IMR-90 (cell line): ENCODE measurements around the gene UNC13C. TPM values are rescaled to one million over a fixed set of nuclear protein-coding genes. Genes with fewer than 3 reads are reported as not detected.

Source experiments
- ATAC-seq: fragments of 200-7000 bp; cut with Tn5 transposase; 2 replicates; pipeline ENCODE4 v1.9.1; 2020; ENCODE audit warnings: low read depth, mild to moderate bottlenecking, moderate library complexity
- BruUV-seq: library from RNA; stranded (reverse); fragments of 400-500 nt; replicated peaks from 2 replicates; lab custom pipeline; 2021; lab: Mats Ljungman, UMichigan
- CTCF ChIA-PET: fragments of 300-600 bp; formaldehyde crosslinking; extraction: SDS; loops from one replicate; lab custom pipeline; 2021; ENCODE audit warnings: antibody characterized with exemption; lab: Yijun Ruan, JAX
- POLR2A ChIA-PET: fragments of 300-600 bp; sonication (Branson Sonifier 250); formaldehyde crosslinking; loops from one replicate; lab custom pipeline; 2022; ENCODE audit warnings: antibody characterized with exemption; ENCODE audit not compliant: unreplicated experiment; lab: Charles Lee
- DNase-seq: peaks from one replicate; pipeline ENCODE4 v3.0.0; 2013
- H2AFZ ChIP-seq: replicated peaks from 2 replicates; pipeline ENCODE3; 2013; ENCODE audit warnings: low read length, mild to moderate bottlenecking; ENCODE audit not compliant: poor library complexity
- H2AK5ac ChIP-seq: 2 replicates; pipeline ENCODE4 v1.6.1; 2013; ENCODE audit warnings: low read depth, low read length, inconsistent platforms
- H2AK9ac ChIP-seq: replicated peaks from 2 replicates; pipeline ENCODE3; 2013; ENCODE audit warnings: mild to moderate bottlenecking, low read depth, low read length, moderate library complexity; ENCODE audit not compliant: poor library complexity
- H2BK120ac ChIP-seq: 2 replicates; pipeline ENCODE4 v1.6.1; 2013; ENCODE audit warnings: low read depth, low read length, inconsistent platforms
- H2BK15ac ChIP-seq: 3 replicates; pipeline ENCODE4 v1.6.1; 2013; ENCODE audit warnings: low read depth, low read length, inconsistent platforms
- H2BK20ac ChIP-seq: 2 replicates; pipeline ENCODE4 v1.6.1; 2013; ENCODE audit warnings: low read depth, mild to moderate bottlenecking, inconsistent platforms, low read length, moderate library complexity
- H2BK5ac ChIP-seq: 2 replicates; pipeline ENCODE4 v1.6.1; 2013; ENCODE audit warnings: mild to moderate bottlenecking, low read depth, low read length, inconsistent platforms; ENCODE audit not compliant: poor library complexity, severe bottlenecking
- H3K14ac ChIP-seq: replicated peaks from 2 replicates; pipeline ENCODE4 v1.6.1; 2013; ENCODE audit warnings: low read depth, low read length, inconsistent platforms
- H3K18ac ChIP-seq: 2 replicates; pipeline ENCODE4 v1.6.1; 2013; ENCODE audit warnings: low read depth, low read length, control low read depth
- H3K23ac ChIP-seq: 2 replicates; pipeline ENCODE4 v1.6.1; 2013; ENCODE audit warnings: low read depth, low read length, inconsistent platforms
- H3K27ac ChIP-seq: 2 replicates; pipeline ENCODE4 v1.5.1; 2013; ENCODE audit warnings: mild to moderate bottlenecking, control low read depth, low read length; ENCODE audit not compliant: insufficient read depth
- H3K27me3 ChIP-seq: 2 replicates; pipeline ENCODE4 v1.6.1; 2013; ENCODE audit warnings: low read length; ENCODE audit not compliant: control insufficient read depth, insufficient read depth
- H3K36me3 ChIP-seq: 2 replicates; pipeline ENCODE4 v1.6.1; 2013; ENCODE audit warnings: low read length, mixed read lengths; ENCODE audit not compliant: control insufficient read depth, insufficient read depth
- H3K4ac ChIP-seq: 2 replicates; pipeline ENCODE4 v1.6.1; 2013; ENCODE audit warnings: low read depth, low read length, inconsistent platforms
- H3K4me1 ChIP-seq: 2 replicates; pipeline ENCODE4 v1.6.1; 2013; ENCODE audit warnings: low read length, mixed read lengths; ENCODE audit not compliant: control insufficient read depth, insufficient read depth
- H3K4me2 ChIP-seq: 2 replicates; pipeline ENCODE4 v1.6.1; 2013; ENCODE audit warnings: low read depth, mild to moderate bottlenecking, control low read depth, low read length, moderate library complexity
- H3K4me3 ChIP-seq: 2 replicates; pipeline ENCODE4 v1.5.1; 2013; ENCODE audit warnings: low read depth, mild to moderate bottlenecking, control low read depth, low read length, moderate library complexity; ENCODE audit not compliant: insufficient read depth
- H3K56ac ChIP-seq: 2 replicates; pipeline ENCODE4 v1.6.1; 2013; ENCODE audit warnings: low read length, inconsistent platforms; ENCODE audit not compliant: insufficient read depth; ENCODE audit errors: extremely low read depth
- H3K79me1 ChIP-seq, 2 experiments: 2 replicates each; pipeline ENCODE4 v1.6.1; 2013; ENCODE audit warnings: low read length in 2 of 2, inconsistent platforms in 1 of 2, low read depth in 1 of 2
- H3K9ac ChIP-seq: 2 replicates; pipeline ENCODE4 v1.6.1; 2013; ENCODE audit warnings: low read depth, low read length, control low read depth
- H3K9me1 ChIP-seq: 2 replicates; pipeline ENCODE4 v1.6.1; 2013; ENCODE audit warnings: low read length, inconsistent platforms; ENCODE audit not compliant: insufficient read depth
- H3K9me3 ChIP-seq: 2 replicates; pipeline ENCODE4 v1.6.1; 2013; ENCODE audit warnings: low read length; ENCODE audit not compliant: control insufficient read depth, insufficient read depth
- H4K20me1 ChIP-seq: 2 replicates; pipeline ENCODE4 v1.6.1; 2013; ENCODE audit warnings: low read length, inconsistent platforms; ENCODE audit not compliant: insufficient read depth
- H4K5ac ChIP-seq: 2 replicates; pipeline ENCODE4 v1.6.1; 2013; ENCODE audit warnings: mild to moderate bottlenecking, low read depth, low read length, control low read depth
- H4K8ac ChIP-seq, 2 experiments: 2 replicates each; pipeline ENCODE4 v1.6.1; 2013; ENCODE audit warnings: low read depth in 2 of 2, low read length in 2 of 2, control low read depth in 1 of 2, inconsistent platforms in 1 of 2
- H4K91ac ChIP-seq: 2 replicates; pipeline ENCODE4 v1.6.1; 2013; ENCODE audit warnings: low read depth, low read length, inconsistent platforms; ENCODE audit not compliant: insufficient read depth
- CTCF ChIP-seq: conservative IDR thresholded peaks from 2 replicates; pipeline ENCODE4 v1.5.1; 2012; ENCODE audit warnings: mild to moderate bottlenecking, low read depth, low read length, improper control_type of control experiment
- FOS ChIP-seq: fragments of 150-350 bp; IDR thresholded peaks from 2 replicates; pipeline ENCODE4 v1.6.1; 2016; ENCODE audit warnings: low read depth, low read length
- MAZ ChIP-seq: IDR thresholded peaks from 2 replicates; pipeline ENCODE4 v1.6.1; 2012; ENCODE audit warnings: low read depth, mild to moderate bottlenecking, low read length, improper control_type of control experiment, moderate library complexity, borderline replicate concordance
- SMC3 ChIP-seq: fragments of 150-350 bp; IDR thresholded peaks from 2 replicates; pipeline ENCODE4 v1.6.1; 2016; ENCODE audit warnings: low read depth, mild to moderate bottlenecking, antibody characterized with exemption, low read length, moderate library complexity
- WGBS, 2 experiments: methylation state at CpG; one replicate each; pipeline versions ENCODE4 v1.1.5 to v1.1.7; 2013; ENCODE audit warnings: missing lambda C conversion rate in 2 of 2; ENCODE audit not compliant: insufficient read length in 1 of 2; ENCODE audit errors: extremely low coverage in 2 of 2; 5-methylcytosine and 5-hydroxymethylcytosine counted together
- dilution Hi-C: fragments of 300-500 bp; cut with HindIII; formaldehyde crosslinking; loops from one replicate; pipeline ENCODE4 v1.14.3; 2018; ENCODE audit warnings: low sequenced_read_pairs; ENCODE audit not compliant: unreplicated experiment
- in situ Hi-C: fragments of 300-500 bp; cut with MboI; formaldehyde crosslinking; loops from 3 replicates; pipeline ENCODE4 v1.14.3; 2019; ENCODE audit warnings: low sequenced_read_pairs, inconsistent platforms, mixed read lengths
- intact Hi-C: fragments of 100-400 bp; cut with micrococcal nuclease; formaldehyde crosslinking; loops from 2 replicates; pipeline ENCODE4 v1.10.0; 2022
- polyA plus RNA-seq, 3 experiments: library from polyadenylated mRNA; depleted of rRNA; stranded (reverse); fragments of >200 nt; gene quantifications; 2 replicates each; pipeline ENCODE4 v1.2.3, GENCODE V29; 2012; ENCODE audit warnings: low replicate concordance in 1 of 3
- total RNA-seq: library from RNA; depleted of rRNA; stranded (reverse); fragments of >200 nt; gene quantifications from 2 replicates; pipeline ENCODE4 v1.2.3, GENCODE V29; 2012

The UNC13C gene
- total and polyA plus RNA-seq, 2 of the 4 experiments (the other 2 are of a cell fraction) = not detected

GRCh38 chr15:53982876-53983275 is 4.6 kb downstream of the UNC13C start:
- no peaks in the 10 kb centered on the region for H3K9me1 ChIP-seq
- H3K18ac ChIP-seq = no peak overlapping the region
- H3K27ac ChIP-seq = no peak overlapping the region
- H3K23ac ChIP-seq = no peak overlapping the region
- no peak overlapping the region for H2BK5ac ChIP-seq
- no peak overlapping the region for H4K5ac ChIP-seq
- CTCF ChIA-PET = no interaction called here
- H2BK15ac ChIP-seq = no peak overlapping the region
- H3K4me1 ChIP-seq = no peaks in the 10 kb centered on the region
- no peak overlapping the region for H3K14ac ChIP-seq
- in situ Hi-C loops (no loop called here), intact Hi-C loops (no loop called here), dilution Hi-C loops (no loop called here)
- no peak overlapping the region for H2BK120ac ChIP-seq
- no peak overlapping the region for H4K8ac ChIP-seq
- no peaks in the 10 kb centered on the region for H3K79me1 ChIP-seq
- TF ChIP-seq FOS (no peak), MAZ (no peak), CTCF (no peak), SMC3 (no peak)
- DNase-seq (no peak), ATAC-seq (no peak)
- no peak overlapping the region for H2BK20ac ChIP-seq
- no peak overlapping the region for H3K4me2 ChIP-seq
- no peaks in the 10 kb centered on the region for H4K20me1 ChIP-seq
- H3K4me3 ChIP-seq = no peak overlapping the region
- no peak overlapping the region for H2AFZ ChIP-seq
- no peaks in the 10 kb centered on the region for H3K27me3 ChIP-seq
- no CpG with 5 or more reads among the region's 1 CpG for WGBS, 2 experiments
- H3K9me3 ChIP-seq = no peaks in the 10 kb centered on the region; the same call in 1 of the 2 replicates
- H3K36me3 ChIP-seq = no peaks in the 10 kb centered on the region
- H4K91ac ChIP-seq = no peak overlapping the region
- H3K9ac ChIP-seq = no peak overlapping the region
- H2AK5ac ChIP-seq = no peak overlapping the region
- no peak overlapping the region for H2AK9ac ChIP-seq
- H3K4ac ChIP-seq = no peak overlapping the region
- POLR2A ChIA-PET = no interaction called here
- BruUV-seq = no TSS peak
- no peak overlapping the region for H3K56ac ChIP-seq
